Urothelium cell line (cell line): ENCODE measurements around the gene LARP1.
"Not testable (repeated sequence)": the region's sequence is repeated elsewhere in the genome, so short reads cannot be mapped to it uniquely, and the experiment has no call there.

Experiments
- DNase-seq: peaks from one replicate; pipeline ENCODE4 v3.0.0; 2011; ENCODE audit warnings: low spot score, mixed read lengths
- FAIRE-seq: peaks from 2 replicates; lab custom pipeline; 2011; peaks lifted over from hg19 to GRCh38; lab: Jason Lieb, UNC

LARP1 gene

DNA sequence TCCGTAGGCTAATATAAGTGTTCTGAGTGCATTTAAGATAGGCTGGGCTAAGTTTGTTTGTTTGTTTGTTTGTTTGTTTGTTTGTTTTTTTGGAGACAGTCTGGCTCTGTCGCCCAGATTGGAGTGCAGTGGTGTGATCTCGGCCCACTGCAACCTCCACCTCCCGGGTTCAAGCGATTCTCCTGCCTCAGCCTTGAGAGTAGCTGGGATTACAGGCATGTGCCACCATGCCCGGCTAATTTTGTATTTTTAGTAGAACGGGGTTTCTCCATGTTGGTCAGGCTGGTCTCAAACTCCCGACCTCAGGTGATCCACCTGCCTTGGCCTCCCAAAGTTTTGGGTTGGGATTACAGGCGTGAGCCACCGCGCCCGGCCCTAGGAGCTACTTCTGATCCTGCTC is 4.7 kb downstream of the LARP1 start:
- DNase-seq, FAIRE-seq: not testable (repeated sequence)

DNA sequence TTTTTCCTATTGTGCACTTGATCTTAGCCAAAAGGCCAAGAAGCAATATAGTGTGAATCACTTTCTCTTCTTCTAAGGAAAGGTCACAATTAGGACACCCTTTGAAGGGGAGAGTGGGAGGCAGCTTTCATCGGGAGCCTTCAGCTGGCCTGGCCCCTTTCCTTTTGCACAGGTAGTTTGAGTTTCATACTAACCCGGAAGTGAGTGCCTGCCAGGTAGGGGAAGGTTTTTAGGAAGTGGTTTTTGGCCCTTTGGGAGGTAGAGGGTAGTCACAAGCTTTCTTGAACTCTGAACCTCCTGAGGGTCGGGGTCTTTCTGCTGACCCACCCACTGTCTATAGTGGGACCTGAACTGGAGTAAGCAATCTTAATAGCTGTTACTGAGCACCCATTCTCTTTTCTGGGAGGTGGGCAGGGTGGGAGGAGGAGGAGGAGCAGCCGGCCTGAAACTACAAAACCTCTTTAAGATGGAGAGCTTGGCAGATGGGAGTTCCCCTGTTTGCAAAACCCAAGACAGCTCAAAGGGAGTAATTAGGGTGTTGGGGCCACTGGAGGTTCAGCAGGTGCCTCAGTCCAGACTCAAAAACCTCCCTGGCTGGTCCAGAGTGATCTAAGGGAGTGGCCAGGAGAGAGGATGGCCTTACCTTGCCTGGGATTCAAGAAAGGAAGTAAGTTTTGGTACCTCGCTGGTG is 6.0 kb downstream of the LARP1 start:
- DNase-seq (no peak), FAIRE-seq (no peak)

DNA sequence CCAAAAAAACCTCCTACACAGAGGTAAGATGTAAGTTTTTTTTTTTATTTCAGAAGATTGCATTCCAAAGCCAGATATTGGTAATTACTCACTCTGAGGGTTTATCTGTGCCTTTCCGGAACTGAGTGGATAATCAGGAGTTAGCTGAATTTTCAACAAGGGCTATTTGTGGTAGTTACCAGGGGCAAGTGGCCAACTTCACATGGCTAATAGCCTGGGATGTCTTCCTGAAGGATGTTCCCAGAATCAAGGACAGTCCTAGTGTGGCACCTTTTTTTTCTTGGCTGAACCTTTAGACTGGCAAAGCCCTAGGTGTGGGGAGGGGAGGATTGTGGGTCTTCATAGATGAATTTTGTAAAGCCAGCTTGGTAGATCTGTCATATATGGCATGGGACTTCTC is 7.1 kb downstream of the LARP1 start:
- DNase-seq (no peak), FAIRE-seq (no peak)

DNA sequence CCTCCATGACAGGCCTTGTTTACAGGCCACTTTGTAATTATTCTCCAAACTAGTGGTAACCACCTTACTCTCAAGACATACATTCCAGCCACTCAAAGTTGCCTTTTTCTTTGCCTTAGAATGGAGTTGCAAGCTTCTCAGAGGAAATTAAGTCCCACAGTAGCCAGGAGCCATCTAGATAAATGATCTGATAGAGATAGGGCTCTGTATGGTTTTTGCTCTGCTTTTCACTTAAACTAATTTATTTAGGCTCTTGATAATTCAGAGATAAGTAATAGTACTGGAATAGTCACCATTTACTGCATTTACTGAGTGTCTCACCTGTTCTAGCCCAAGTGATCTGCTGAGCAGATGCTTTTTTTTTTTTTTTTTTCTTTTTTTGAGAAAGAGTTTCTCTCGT is 7.5 kb downstream of the LARP1 start:
- no peak for FAIRE-seq
- DNase-seq, result no peak

DNA sequence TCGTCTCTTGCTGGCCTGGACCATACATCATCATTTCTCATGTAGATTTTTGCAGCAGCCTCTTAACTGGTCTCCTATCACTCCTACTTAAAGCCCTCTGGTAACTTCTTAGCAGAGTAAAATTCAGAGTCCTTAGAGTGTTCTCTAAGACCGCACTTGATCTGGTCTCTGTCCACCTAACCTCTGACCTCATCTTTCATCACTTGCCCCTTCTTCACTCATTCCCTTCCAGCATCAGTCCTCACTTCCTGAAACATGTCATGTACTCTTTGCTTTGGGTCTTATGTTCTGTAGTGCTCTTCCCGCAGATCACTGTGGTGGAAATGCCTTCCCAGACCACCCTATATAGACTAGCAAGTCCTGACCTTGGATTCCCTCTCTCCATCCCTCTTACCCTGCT is 9.8 kb downstream of the LARP1 start:
- FAIRE-seq (no peak), DNase-seq (no peak)

DNA sequence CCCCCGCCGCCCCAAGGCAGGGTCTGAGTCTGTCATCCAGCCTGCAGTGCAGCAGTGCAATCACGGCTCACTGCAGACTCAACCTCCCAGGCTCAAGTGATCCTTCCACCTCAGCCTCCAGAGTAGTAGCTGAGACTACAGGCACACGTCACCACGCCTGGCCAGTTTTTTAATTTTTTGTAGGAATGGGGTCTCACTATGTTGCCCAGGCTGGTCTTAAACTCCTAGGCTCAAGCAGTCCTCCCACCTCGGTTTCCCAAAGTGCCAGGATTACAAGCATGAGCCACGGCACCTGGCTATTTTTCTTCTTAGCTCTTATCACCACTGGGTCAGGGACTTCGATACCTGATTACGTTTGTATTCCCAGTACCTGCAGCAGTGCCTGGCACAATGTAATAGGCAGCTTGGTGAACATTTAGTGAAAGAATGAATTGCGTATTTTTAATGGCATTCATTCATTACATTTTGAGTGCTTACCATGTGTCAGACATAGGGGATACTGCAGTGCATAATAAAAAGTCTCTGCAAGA is 10.3 kb downstream of the LARP1 start:
- FAIRE-seq (no peak), DNase-seq (no peak)

DNA sequence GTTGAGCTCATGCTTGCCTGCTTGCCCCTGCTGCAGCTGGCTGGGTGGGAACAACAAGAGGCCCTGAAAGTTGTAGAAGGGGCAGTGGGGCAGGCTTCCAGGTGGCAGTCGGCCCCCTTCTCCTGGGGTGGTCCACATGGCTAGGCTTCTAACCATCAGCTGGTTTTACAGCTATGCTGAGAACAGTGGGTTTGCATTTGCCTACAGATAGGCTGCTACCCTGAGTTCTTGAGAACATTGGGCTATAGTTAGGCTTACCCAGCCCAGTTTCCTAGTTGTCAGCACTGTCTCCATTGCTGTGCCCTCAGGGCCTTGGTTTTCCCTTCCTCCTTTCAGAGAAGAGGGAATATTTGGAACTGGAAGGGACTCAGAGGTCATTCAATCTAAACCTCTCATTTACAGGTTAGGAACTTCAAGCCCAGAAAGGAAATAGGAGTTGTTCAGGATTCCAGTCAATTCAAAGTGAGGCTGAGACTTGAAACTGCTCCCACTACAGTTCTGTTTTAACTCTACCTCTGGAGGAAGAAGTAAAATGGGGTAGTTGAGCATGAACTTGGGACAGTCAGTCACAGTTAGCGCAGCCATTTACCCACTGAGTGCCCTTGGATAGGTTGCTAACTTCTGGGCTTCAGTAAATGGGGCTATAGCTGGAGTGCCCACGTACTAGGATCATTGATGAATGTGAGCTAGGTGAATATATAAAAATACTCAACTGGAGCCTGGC is 11.5 kb downstream of the LARP1 start:
- no peak for FAIRE-seq

DNA sequence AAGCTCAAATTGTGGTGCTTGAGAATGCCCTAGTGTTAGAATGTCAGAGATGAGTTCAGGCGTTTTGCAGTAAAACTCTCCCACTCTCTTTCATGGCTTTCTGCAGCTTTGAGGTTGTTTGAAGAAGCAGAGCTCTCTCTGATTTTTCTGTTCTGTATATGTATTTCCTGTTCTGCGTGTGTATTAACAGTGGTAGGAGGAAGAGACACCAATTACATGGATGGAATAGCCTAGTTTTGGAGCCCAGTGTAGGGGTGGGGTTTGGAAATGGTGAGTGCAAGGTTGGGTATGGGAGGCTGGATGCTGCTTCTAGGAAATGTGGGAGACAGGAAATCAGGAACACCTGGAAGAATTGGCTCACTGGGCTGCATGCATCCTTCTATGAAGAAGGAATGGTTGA is 12.4 kb downstream of the LARP1 start:
- FAIRE-seq, result no peak
- no peak for DNase-seq

More for the DNA sequence above, 11.5 kb downstream of the LARP1 start:
- DNase-seq, result no peak

DNA sequence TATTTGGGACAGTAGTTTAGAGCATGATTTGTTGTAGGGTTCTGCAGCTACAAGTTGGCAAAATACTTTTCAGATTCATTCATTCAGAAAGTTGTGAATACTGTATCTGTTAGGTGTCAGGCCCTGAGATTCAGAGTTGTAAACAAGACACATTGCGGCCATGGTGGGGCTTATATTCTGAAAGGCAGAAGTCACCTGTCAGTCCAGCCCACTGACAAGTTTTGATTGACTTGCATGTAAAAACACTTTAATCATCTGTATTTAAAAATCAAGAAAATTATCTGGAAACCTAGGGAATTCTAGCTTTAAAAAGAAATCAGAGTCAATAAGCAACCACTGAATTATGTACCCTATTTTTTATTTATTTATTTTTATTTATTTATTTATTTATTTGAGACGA is 13.0 kb downstream of the LARP1 start:
- FAIRE-seq (no peak), DNase-seq (no peak)

DNA sequence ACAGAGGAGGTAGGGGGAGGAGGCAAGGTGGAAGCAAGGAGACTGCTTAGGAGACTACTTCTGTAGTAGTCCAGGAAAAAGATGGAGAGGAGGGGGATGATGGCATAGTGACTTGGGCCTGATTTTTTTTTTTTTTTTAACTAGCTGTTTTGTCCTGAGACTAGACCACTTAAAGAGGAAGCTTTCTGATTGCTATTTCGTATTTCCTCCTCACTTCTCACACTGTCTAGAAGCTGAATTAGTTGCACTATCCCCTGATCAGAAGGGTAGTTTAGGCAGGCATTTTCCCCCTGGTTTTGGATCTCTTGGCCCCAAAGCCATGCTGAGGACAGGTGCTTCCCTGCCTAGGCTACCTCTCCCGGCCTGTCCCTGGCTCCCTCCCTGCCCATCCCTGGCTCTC is 14.9 kb downstream of the LARP1 start:
- FAIRE-seq, result no peak
- no peak for DNase-seq

DNA sequence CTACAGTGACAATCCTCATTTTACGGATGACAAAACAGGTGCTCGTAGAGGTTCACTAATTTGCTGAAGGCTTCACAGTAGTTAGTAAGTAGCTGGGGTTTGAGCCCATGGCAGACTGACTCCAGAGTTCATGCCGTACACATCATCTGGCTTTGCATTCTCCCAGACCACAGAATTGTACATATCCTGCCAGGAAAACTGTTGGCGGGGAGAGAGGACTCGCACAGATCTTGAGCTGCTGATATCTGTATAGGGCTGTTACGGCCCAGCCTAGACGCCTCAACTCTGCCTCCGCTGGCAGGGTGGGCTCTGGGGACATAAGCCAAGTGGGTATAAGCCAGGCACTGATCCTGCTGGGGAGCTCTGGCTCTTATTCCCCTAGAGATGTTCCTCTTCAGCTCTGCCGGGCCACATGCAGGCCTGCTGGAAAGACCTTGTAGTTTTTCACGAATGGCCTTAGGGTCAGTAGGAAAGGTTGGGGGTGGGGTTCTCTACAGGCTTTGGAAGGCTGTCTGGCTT is 16.3 kb downstream of the LARP1 start:
- no peak for DNase-seq
- no peak for FAIRE-seq

DNA sequence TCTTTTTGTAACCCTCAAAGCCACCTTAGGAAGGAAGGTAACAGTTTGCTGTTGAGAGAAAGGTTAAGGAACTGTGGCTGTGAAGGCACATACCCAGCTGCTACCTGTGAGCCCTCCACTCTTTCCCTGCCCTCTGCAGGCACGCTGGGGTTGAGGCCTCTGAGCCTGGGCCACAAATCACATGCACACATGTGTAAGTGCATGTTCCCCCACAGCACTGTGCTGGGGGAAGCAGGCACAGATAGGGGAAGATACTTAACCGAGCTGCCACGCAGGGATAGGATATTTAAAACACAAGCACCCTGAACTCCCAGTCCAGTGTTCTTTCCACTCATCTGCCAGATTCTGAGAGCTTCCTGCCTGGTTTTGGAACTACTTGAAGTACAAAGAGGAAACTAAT is 18.1 kb downstream of the LARP1 start:
- no peak for FAIRE-seq
- DNase-seq, result no peak

DNA sequence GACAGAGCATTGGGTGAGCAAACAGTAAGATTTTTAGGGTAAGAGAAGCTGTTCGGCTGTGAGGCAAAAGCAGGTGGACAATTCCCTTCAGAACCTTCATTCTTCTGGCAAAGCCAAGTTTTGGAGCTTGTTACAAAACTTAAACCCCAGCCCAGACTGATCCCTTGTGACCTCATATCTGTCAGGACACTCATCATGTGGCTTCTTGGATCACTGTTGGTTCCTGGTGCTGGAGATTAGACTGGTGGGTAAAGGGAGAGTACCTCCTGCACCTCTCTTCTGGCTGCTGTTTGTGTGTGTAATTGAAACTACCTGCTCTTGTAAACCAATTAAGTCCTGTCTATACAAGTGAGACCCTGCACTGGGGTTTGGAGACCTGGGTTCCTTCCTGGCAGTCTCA is 21.0 kb downstream of the LARP1 start:
- DNase-seq (no peak), FAIRE-seq (no peak)

DNA sequence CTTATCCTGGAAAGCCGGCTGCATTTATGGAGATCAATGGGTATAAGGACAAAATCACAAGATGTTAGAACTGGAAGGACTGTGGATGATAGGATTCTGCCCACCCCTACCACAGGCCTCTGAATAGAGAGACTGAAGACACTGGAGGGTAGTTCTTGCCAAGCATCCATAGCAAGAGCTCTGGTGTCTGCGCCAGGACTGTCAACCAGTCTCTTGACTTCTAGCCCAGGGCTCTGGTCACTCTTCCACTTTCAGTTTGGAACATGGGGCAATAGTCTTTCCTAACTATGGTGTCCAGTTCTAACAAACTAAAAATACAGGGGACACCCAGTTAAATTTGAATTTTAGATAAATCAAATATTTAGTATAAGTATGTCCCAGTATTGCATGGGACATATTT is 23.4 kb downstream of the LARP1 start:
- FAIRE-seq, result no peak
- DNase-seq, result no peak

DNA sequence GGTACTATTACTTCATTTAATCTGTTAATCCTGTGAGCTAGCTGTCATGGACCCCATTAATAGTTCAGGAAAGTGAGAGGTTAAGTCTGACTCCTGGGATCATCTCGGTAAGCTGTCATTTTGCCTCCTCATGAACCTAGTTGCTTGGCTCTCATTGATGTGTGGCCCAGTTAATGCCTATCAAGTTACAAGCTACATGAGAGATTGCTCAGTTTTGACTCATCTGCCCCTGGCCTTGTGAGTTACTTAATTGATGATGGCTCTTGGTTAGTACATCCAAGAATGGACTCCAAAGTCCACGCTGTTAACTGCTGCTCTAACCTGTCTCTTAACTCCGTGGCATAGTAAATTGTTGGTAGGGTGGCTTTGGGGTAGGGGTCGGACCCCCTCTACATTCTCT is 23.9 kb downstream of the LARP1 start:
- FAIRE-seq (no peak), DNase-seq (peak; percentile 18)

DNA sequence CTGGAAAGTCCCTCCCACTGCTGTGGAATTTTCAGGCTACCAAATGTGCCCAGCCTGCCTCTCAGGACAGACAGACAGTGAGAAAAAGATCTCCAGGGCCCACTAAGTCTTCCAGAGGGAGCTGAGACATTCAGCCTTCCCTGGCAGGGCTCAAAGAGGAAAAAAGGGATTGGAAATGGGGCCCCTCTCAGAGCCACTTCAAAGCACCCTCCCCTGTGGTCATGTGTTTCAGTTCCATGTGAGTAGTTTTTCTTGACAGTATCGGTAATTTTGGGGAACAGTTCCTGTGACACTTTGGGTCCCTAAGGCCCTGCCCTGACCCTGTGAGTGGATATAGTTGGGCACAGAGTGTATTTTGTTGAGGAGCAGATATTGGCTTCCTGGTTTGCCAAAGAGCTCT is 25.0 kb downstream of the LARP1 start:
- FAIRE-seq, result no peak
- no peak for DNase-seq

DNA sequence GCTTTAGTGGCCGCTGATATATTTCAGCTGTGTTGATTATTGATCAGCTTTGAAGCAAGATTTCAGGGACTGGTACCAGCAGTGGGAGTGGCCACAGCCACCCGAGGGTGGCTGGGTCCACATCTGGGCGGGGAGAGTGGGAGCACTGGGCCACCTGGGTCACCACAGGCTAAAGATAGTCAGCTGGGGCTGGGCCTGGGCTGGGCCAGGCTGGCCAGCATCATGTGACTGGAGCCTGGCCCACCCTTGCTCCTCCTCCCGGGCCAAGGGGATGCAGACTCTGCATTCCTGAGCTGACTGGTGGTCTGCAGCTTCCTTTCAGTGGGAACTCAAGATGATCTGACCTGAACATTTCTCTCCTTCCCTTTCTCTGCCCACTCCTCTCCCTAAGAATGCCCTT is 27.1 kb downstream of the LARP1 start:
- DNase-seq (no peak), FAIRE-seq (no peak)

DNA sequence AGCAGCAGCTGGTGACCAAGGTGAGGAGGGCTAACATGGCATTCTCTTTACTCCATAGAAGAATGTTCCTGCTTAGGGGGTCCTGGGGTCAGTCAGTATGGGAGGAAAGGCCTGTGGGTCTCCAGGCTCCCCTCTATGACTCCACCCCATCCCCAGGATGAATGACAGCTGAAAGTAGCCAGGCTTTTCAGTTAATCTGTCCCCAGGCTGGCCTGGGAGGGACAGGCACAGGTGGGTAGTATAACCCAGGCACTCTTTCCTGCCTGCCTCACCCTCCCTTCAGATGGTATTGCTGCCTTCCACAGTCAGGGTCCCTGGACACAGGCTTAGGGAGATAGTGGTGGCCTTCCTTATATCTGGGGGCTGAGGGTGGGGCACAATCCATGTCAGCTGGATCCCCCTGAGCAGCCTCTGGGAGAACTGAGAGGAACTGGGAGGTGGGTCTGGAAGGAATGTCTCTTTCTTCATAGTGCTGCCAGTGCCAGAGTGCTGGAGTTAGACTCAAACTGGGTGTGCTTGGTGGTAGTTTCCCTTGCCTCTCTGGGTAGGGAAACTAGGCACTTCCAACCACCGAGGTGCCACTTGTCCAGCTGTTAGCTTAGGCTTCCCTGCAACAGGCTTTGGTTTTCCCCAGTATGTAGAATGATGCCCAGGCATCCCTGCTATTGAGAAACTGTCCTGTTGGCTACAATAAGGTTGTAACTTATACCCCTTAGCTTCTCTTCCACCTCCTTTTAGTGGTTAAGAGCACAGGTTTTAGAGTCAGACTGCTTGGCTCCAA is 27.8 kb downstream of the LARP1 start:
- DNase-seq (no peak), FAIRE-seq (no peak)

DNA sequence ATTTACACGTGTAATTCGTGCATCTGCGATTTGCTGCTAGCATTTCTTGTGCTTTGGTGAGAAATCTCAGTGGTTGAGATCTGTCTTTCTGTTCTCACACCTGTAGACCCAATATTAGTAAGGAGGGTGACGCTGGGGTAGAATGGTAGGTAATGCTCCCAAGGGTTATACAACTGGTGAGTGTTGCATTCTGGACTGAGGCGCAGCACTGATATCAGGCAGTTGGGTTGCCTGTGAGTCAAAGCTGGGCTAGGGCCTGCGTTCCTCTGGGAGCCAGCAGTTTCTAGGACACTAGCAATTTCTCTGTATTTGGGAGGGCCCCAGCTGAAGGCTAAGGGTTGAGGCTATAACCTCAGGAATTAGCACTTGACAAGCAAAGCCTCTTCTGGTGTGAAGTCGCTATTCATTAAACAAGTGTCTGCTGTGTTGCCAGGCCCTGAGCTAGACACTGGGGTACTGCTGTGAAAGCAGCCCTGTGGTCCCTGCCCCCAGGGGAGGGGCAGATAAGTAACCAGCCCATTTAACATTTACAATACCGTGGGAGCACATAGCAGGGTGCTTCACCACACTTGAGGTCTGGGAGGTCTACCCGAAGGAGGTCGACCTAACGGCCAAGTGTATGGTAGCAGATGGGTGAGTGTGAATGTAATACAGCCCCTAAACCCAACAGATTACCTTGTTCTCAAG is 28.7 kb downstream of the LARP1 start:
- DNase-seq (no peak), FAIRE-seq (no peak)

DNA sequence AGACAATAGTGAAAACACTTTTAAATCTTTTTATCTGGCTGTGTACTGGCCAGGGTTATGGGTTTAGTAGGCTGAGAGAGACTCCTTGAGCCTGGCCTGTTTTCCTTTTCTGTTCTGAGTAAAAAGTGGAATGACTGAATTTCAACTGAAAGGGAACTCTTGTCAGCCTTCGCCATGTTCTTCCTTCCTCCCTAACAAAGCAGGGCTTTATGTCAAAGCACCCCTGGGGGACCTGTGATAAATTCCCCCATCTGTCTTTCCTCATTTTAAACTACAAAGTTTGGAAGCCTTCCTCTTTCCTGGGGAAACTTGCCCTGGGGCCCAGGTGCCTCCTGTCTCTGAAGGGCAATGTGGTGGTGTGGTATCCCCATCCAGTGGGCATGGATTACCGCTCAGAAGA is 29.7 kb downstream of the LARP1 start:
- DNase-seq (no peak), FAIRE-seq (no peak)

DNA sequence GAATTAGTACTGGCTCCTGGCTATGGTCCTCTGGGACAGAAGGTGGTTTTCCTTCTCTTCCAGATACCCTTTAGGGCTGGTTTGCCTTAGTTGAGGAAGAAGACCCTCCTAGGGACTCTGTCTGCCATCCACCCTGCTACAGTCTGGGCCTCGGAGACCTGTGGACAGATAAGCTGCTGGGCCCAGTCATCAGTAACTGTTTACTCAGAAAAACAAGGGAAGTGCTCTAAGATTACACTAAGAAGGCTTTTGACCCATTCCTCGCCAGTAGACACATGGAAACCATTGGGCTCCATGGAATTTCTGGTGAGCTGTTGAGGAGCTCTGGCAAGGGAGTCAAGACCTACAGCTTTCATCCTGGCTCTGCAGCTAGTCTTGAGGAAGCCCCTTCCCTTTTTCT is 31.2 kb downstream of the LARP1 start:
- DNase-seq, result no peak
- FAIRE-seq, result no peak
